Progenitor cell of endocrine pancreas (in vitro differentiated cells): ENCODE measurements around the gene TOP3B. TPM values are rescaled to one million over a fixed set of nuclear protein-coding genes. Genes with fewer than 3 reads are reported as not detected.

Experiments
- DNase-seq: peaks from one replicate; pipeline ENCODE4 v3.0.0; 2021; ENCODE audit warnings: low spot score; ENCODE audit not compliant: unreplicated experiment
- H3K27ac Mint-ChIP-seq: 2 replicates; pipeline ENCODE4 v1.8.0; 2021; ENCODE audit warnings: mild to moderate bottlenecking, moderate library complexity, mixed read lengths
- H3K27me3 Mint-ChIP-seq: 2 replicates; pipeline ENCODE4 v1.8.0; 2021; ENCODE audit warnings: mixed read lengths
- H3K36me3 Mint-ChIP-seq: 2 replicates; pipeline ENCODE4 v1.8.0; 2022; ENCODE audit warnings: mixed read lengths; ENCODE audit not compliant: insufficient read depth
- H3K4me1 Mint-ChIP-seq: 2 replicates; pipeline ENCODE4 v1.8.0; 2021; ENCODE audit warnings: low read depth, mixed read lengths
- H3K4me3 Mint-ChIP-seq: 2 replicates; pipeline ENCODE4 v1.8.0; 2021; ENCODE audit warnings: low read depth, mild to moderate bottlenecking, moderate library complexity, mixed read lengths
- H3K9me3 Mint-ChIP-seq: 2 replicates; pipeline ENCODE4 v1.8.0; 2021; ENCODE audit warnings: low read depth, mixed read lengths
- total RNA-seq: library from RNA; stranded (reverse); gene quantifications from 2 replicates; pipeline ENCODE4 v1.2.1, GENCODE V29; 2021
- TF ChIP-seq, protein P1 (sequence below): fragments of 200-600 bp; sonication (generic); IDR thresholded peaks from one replicate; pipeline ENCODE4 v1.5.0; 2021; ENCODE audit warnings: antibody characterized with exemption, mild to moderate bottlenecking; ENCODE audit not compliant: unreplicated experiment

TOP3B gene
- total RNA-seq, 1 donor from 2014 or later: 83.3 TPM

- no peaks in the 10 kb centered on the region for H3K36me3 Mint-ChIP-seq
- peaks cover 40% of the 10 kb centered on the region for H3K27me3 Mint-ChIP-seq
- H3K9me3 Mint-ChIP-seq: no peaks in the 10 kb centered on the region
- DNase-seq: no peak
- no peak overlapping the region for H3K27ac Mint-ChIP-seq
- no peak overlapping the region for H3K4me3 Mint-ChIP-seq
- H3K4me1 Mint-ChIP-seq: peaks cover 7% of the 10 kb centered on the region
- TF ChIP-seq, protein P1, sequence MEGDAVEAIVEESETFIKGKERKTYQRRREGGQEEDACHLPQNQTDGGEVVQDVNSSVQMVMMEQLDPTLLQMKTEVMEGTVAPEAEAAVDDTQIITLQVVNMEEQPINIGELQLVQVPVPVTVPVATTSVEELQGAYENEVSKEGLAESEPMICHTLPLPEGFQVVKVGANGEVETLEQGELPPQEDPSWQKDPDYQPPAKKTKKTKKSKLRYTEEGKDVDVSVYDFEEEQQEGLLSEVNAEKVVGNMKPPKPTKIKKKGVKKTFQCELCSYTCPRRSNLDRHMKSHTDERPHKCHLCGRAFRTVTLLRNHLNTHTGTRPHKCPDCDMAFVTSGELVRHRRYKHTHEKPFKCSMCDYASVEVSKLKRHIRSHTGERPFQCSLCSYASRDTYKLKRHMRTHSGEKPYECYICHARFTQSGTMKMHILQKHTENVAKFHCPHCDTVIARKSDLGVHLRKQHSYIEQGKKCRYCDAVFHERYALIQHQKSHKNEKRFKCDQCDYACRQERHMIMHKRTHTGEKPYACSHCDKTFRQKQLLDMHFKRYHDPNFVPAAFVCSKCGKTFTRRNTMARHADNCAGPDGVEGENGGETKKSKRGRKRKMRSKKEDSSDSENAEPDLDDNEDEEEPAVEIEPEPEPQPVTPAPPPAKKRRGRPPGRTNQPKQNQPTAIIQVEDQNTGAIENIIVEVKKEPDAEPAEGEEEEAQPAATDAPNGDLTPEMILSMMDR: no peak
These were observed 10.1 kb upstream of the TOP3B start for GRCh38 chr22:21992593-21993237.

GRCh38 chr22:21991774-21992173 is 9.2 kb upstream of the TOP3B start:
- TF ChIP-seq, protein P1: no peak
- H3K4me1 Mint-ChIP-seq: peaks cover 7% of the 10 kb centered on the region
- no peak for DNase-seq
- H3K27me3 Mint-ChIP-seq: peaks cover 40% of the 10 kb centered on the region
- no peaks in the 10 kb centered on the region for H3K36me3 Mint-ChIP-seq
- H3K9me3 Mint-ChIP-seq: no peaks in the 10 kb centered on the region
- no peak overlapping the region for H3K4me3 Mint-ChIP-seq
- H3K27ac Mint-ChIP-seq: no peak overlapping the region

- no peak for DNase-seq
- H3K9me3 Mint-ChIP-seq: no peaks in the 10 kb centered on the region
- peaks cover 40% of the 10 kb centered on the region for H3K27me3 Mint-ChIP-seq
- H3K27ac Mint-ChIP-seq: no peak overlapping the region
- no peak overlapping the region for H3K4me3 Mint-ChIP-seq
- H3K36me3 Mint-ChIP-seq: no peaks in the 10 kb centered on the region
- TF ChIP-seq, protein P1: no peak
- peaks cover 7% of the 10 kb centered on the region for H3K4me1 Mint-ChIP-seq
These were observed 8.7 kb upstream of the TOP3B start for GRCh38 chr22:21991304-21991596.

GRCh38 chr22:21990445-21991303 is 8.1 kb upstream of the TOP3B start:
- no peaks in the 10 kb centered on the region for H3K36me3 Mint-ChIP-seq
- TF ChIP-seq, protein P1: no peak
- no peak for DNase-seq
- no peak overlapping the region for H3K27ac Mint-ChIP-seq
- no peaks in the 10 kb centered on the region for H3K9me3 Mint-ChIP-seq
- no peak overlapping the region for H3K4me3 Mint-ChIP-seq
- peaks cover 7% of the 10 kb centered on the region for H3K4me1 Mint-ChIP-seq
- H3K27me3 Mint-ChIP-seq: peaks cover 34% of the 10 kb centered on the region

- Mint-ChIP-seq H3K36me3 (no peaks in the 10 kb centered on the region), H3K4me1 (peaks cover 7% of the 10 kb centered on the region), H3K9me3 (no peaks in the 10 kb centered on the region), H3K27ac (no peak overlapping the region), H3K27me3 (peaks cover 22% of the 10 kb centered on the region), H3K4me3 (no peak overlapping the region)
- TF ChIP-seq, protein P1: no peak
- no peak for DNase-seq
These were observed 6.5 kb upstream of the TOP3B start for GRCh38 chr22:21989049-21989448.
